ENCODE data around the gene PEF1.

Gene PEF1

GRCh38 chr1:31627301-31627929 lies 17.3 kb downstream of the PEF1 start:
- no peak for DNase-seq

GRCh38 chr1:31626223-31627207 lies 18.2 kb downstream of the PEF1 start:
- no peak for DNase-seq

GRCh38 chr1:31625561-31626222 lies 19.0 kb downstream of the PEF1 start:
- no peak for DNase-seq

- DNase-seq: no peak
Observed at GRCh38 chr1:31624731-31625514, 19.8 kb downstream of the PEF1 start.

DNA sequence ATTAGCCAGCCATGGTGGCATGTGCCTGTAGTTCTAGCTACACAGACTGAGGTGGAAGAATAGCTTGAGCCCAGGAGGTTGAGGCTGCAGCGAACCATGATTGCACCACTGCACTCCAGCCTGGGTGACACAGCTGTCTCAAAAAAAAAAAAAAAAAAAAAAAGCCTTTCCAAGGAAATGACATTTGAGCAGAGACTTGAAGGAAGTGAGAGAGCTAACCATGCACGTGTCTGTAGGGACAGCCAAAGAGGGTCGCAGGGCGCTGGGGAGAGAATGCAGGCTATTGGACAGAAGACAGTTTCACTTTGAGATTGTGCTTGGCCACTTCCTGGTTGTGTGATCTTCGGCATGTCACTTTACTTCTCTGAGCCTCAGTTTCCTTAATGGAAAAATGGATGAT lies 20.4 kb downstream of the PEF1 start:
- DNase-seq: no peak

DNA sequence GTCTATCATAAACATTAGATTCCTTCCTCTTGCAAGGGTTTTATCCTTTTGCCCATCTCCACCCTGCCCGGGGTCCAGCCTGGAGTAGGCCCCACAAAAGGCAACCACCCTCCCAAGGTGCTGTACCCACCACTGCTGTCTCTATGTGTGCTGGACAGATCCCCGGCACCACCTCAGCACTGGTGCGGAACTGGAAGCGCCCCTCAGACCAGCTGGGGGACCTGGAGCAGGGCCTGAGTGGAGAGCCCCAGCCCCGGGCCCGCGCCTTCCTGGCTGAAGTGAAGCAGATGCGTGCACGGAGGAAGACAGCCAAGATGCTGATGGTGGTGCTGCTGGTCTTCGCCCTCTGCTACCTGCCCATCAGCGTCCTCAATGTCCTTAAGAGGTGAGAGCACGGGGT lies 21.3 kb downstream of the PEF1 start:
- no peak for DNase-seq

GRCh38 chr1:31621847-31622730 lies 22.6 kb downstream of the PEF1 start:
- DNase-seq: no peak

GRCh38 chr1:31621498-31621820 lies 23.2 kb downstream of the PEF1 start:
- DNase-seq: no peak

DNA sequence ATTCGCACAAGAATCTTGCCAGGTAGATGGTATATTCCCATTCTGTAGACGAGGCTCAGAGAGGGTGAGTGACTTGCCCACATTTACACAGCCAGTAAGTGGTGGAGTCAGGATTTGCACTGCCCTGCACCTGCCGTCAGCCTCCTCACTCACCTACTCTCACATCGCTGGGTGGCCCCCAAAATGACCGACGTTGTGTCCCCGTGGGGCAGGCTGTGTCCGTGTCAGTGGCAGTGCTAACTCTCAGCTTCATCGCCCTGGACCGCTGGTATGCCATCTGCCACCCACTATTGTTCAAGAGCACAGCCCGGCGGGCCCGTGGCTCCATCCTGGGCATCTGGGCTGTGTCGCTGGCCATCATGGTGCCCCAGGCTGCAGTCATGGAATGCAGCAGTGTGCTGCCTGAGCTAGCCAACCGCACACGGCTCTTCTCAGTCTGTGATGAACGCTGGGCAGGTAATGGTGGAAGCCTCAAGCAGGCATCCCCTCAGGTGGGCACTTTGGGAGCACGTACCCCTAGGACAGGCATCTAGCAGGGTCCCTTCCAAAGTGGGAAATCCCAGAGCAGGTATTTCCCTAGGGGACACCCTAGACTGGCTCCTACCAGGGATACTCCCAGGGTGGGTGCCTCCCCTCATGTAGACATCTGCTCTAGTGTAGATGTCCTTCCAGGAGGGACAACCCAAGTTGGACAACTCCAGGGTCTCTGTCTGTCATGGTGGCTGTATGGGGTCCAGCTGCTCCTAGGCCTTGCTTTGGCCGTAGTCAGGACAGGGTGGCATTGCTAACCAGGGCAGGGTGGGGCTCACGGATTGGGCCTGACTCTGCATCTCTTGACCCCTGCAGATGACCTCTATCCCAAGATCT lies 23.8 kb downstream of the PEF1 start:
- no peak for DNase-seq

DNA sequence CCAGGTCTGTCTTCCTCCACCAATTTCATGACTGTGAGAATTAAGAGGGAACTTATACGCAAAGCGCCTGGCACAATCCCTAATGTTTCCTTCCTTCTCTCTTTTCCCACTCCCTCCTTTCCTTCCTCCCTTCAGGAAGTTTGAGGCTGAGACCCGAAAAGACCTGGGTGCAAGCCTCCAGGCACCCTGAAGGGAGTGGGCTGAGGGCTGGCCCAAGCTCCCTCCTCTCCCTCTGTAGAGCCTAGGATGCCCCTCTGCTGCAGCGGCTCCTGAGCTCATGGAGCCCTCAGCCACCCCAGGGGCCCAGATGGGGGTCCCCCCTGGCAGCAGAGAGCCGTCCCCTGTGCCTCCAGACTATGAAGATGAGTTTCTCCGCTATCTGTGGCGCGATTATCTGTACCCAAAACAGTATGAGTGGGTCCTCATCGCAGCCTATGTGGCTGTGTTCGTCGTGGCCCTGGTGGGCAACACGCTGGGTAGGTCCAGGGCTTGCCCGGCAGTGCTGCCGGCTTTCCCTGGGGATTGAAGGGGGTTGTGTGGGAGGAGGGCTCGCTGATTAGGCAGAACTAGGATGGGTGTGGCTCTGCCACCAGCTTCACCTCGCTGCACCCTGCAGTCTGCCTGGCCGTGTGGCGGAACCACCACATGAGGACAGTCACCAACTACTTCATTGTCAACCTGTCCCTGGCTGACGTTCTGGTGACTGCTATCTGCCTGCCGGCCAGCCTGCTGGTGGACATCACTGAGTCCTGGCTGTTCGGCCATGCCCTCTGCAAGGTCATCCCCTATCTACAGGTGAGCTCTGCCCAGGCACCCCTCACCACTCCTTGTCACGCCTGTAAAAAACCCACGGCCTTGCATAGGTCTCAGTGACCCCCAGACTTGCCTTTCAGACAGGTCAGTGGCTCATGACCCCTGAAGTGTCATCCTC lies 25.5 kb downstream of the PEF1 start:
- DNase-seq: no peak

GRCh38 chr1:31617916-31618746 lies 26.5 kb downstream of the PEF1 start:
- no peak for DNase-seq

DNA sequence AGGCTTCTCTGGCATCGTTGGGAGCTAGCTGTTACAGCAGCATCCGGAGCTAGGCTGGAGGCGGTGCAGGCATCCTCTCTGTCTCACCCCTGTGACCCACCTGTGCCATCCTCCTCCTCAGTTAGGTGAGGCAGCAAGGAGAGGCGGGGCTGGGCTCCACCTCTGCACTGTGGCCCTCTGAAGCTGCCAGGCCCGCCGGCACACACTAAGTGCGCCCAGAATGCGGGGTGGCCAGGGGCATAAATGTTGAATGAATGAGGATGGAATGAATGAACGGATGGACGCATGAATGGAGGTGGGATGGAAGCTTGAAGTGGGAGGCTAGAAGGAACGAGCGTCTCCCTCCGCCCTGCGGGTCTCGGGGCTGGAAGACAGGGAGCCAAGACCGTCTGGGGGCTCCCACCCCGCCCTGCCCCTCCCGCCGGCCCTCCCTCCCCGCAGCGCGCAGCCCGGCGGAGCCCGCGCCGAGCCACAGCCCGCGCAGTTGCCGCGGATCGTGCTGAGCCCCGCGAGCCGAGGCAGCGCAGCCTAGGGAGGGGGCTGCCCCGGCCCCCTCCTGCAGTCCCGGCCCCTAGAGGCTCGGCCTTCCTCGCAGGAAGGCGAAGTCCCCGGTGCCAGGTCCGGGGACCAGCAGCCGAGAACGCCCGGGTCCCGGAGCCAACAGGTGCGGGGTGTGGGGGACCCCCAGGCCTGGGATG lies 27.3 kb downstream of the PEF1 start, which contains the start of gene HCRTR1:
TSS of gene HCRTR1 (plus strand) at position 472 of the 698 bp plus-strand sequence. CDS start 1,504 bp downstream, outside the sequence.
- no peak for DNase-seq

DNA sequence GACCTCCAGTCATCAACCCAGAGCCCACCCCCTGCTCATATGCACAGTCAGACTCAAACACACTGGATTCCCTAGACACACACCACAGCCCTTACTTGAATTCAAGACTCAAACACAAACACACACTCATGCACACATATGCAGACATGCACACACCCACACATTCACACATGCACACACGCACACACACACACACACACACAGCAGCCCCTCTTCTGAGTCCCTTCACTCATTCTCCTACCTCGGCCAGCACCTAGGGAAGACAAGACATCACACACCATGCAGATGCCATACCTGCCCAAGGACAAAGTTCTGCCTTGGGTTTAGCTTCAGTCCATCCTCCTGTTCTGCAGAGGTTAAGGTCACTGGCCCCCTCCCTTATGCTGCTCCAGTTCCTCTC lies 28.7 kb downstream of the PEF1 start:
- no peak for DNase-seq

DNA sequence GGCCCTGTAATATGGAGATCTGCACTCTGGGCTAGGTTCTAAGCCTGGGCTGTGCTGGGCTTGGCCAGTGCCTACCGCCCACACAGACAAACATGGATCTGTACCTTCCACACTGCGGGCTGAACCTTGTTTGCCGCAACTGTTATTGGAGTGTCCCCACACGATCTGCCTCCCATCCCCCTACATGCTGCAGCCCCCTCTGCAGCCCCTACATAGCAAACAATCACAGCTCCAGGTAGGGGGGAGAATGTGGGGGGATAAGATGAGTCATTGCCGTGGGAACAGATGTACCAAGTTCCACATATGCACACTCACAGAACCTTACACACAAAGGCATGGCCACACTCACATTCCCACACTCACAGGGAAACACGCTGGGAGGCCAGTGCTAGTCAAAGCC lies 29.3 kb downstream of the PEF1 start:
- no peak for DNase-seq

DNA sequence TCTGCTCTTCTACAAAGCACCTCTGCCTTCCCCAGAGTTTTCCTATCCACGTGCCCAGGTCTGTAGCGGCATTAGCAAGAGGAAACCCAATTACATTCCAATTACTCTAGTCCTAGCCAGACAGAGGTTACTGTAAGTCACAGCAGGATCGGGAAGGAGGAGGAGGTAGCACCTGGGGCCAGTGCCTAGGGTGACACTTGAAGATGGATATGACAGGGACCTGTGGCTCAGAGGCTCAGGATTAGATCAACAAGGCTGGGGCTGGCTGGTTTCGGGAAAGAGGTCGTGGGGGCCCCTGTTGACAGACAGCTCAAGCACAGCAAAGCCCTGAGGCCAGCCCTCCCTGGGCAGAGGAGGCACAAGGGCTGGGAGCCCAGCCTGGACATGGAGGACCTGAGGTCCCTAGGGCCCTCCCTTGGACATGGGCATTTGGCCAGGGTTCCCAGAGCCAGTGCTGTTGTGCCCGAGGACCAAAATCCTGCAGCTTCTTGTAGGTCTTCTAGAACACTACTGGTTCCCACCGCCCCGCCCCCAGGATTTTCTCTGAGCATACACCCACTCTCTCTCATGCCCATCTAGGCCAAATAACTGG lies 30.2 kb downstream of the PEF1 start:
- DNase-seq: no peak

- DNase-seq: no peak
Observed at GRCh38 chr1:31609514-31610118, 35.1 kb downstream of the PEF1 start.

DNA sequence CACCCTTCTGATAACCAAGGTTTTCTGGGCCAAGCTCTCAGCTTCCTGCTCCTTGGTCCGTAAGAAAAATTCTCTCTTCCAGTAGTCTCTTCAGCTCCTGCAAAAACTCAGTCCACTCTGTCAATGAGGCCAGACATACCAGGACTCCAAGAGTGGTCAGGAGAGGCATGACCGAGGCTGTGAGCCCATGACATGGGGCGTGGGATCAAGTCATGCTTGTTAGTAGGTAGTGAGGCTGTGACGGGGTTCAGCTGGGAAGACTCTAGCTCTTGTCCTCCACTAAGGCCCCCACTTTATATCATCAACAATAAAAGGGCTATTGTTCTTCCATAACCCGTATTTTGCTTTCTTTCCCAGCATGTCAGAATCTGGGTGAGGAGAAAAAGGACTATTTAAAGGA lies 37.3 kb downstream of the PEF1 start:
- DNase-seq: no peak

Measured in CD4-positive, alpha-beta T cell treated with Interleukin-15 for 1 hour (primary cell).